OCI-LY7 (cell line): ENCODE data around the gene FBN3. TPM values are rescaled to one million over a fixed set of nuclear protein-coding genes. Genes with fewer than 3 reads are reported as not detected.

Experiments
- BruUV-seq: library from RNA; stranded (reverse); fragments of 400-500 nt; replicated peaks from 2 replicates; lab custom pipeline; 2021; lab: Mats Ljungman, UMichigan
- CTCF ChIA-PET: fragments of 300-600 bp; sonication (Branson Sonifier 250); formaldehyde crosslinking; loops from one replicate; lab custom pipeline; 2022; ENCODE audit warnings: antibody characterized with exemption; ENCODE audit not compliant: unreplicated experiment; lab: Charles Lee
- POLR2A ChIA-PET: fragments of 300-600 bp; sonication (Branson Sonifier 250); formaldehyde crosslinking; loops from one replicate; lab custom pipeline; 2022; ENCODE audit warnings: antibody characterized with exemption; lab: Charles Lee
- DNase-seq: peaks from one replicate; pipeline ENCODE4 v3.0.0-alpha.2; 2015; ENCODE audit warnings: low spot score
- H2AFZ ChIP-seq: fragments of 200-600 bp; sonication (generic), shearing (Covaris generic); 2 replicates; pipeline ENCODE4 v1.6.1; 2014; ENCODE audit warnings: mild to moderate bottlenecking, antibody characterized with exemption, low read length, moderate library complexity
- H3K27ac ChIP-seq: fragments of 200-600 bp; sonication (generic); 2 replicates; pipeline ENCODE4 v1.5.1; 2014; ENCODE audit warnings: mixed run types, low read depth, mild to moderate bottlenecking, moderate library complexity, low read length, inconsistent platforms; ENCODE audit not compliant: poor library complexity, severe bottlenecking
- H3K36me3 ChIP-seq: fragments of 200-600 bp; sonication (generic); 2 replicates; pipeline ENCODE4 v1.6.1; 2014; ENCODE audit warnings: mild to moderate bottlenecking, antibody characterized with exemption, low read length, moderate library complexity, mixed read lengths; ENCODE audit not compliant: insufficient read depth
- H3K4me1 ChIP-seq: fragments of 200-600 bp; sonication (generic); 2 replicates; pipeline ENCODE4 v1.5.1; 2014; ENCODE audit warnings: mild to moderate bottlenecking, low read length; ENCODE audit not compliant: insufficient read depth, poor library complexity, severe bottlenecking
- H3K4me2 ChIP-seq: fragments of 200-600 bp; sonication (generic); 2 replicates; pipeline ENCODE4 v1.6.1; 2014; ENCODE audit warnings: mild to moderate bottlenecking, low read length
- H3K4me3 ChIP-seq: fragments of 200-600 bp; sonication (generic); 2 replicates; pipeline ENCODE4 v1.5.1; 2014; ENCODE audit warnings: mild to moderate bottlenecking, low read depth, low read length; ENCODE audit not compliant: poor library complexity, severe bottlenecking
- H3K79me2 ChIP-seq: fragments of 200-600 bp; sonication (generic); 2 replicates; pipeline ENCODE4 v1.6.1; 2016; ENCODE audit warnings: low read depth, mild to moderate bottlenecking, low read length, moderate library complexity, mixed read lengths; ENCODE audit not compliant: insufficient read depth
- H3K9me2 ChIP-seq: fragments of 200-600 bp; sonication (generic); 2 replicates; pipeline ENCODE4 v1.6.1; 2016; ENCODE audit warnings: mild to moderate bottlenecking, low read length, mixed read lengths; ENCODE audit not compliant: insufficient read depth
- H3K9me3 ChIP-seq: fragments of 200-600 bp; sonication (generic); 2 replicates; pipeline ENCODE4 v1.6.1; 2014; ENCODE audit warnings: mild to moderate bottlenecking, mixed run types, low read length, mixed read lengths
- H4K20me1 ChIP-seq: fragments of 200-600 bp; sonication (generic); 2 replicates; pipeline ENCODE4 v1.6.1; 2014; ENCODE audit warnings: mild to moderate bottlenecking, antibody characterized with exemption, low read length, moderate library complexity, mixed read lengths; ENCODE audit not compliant: insufficient read depth
- EZH2phosphoT487 ChIP-seq: fragments of 200-600 bp; sonication (generic); IDR thresholded peaks from 2 replicates; pipeline ENCODE4 v1.6.1; 2018; ENCODE audit warnings: low read depth, borderline replicate concordance, mild to moderate bottlenecking, mixed run types, antibody characterized with exemption, low read length, moderate library complexity, mixed read lengths
- intact Hi-C: fragments of 100-400 bp; cut with micrococcal nuclease; formaldehyde crosslinking; loops from one replicate; pipeline ENCODE4 v1.10.0; 2022; ENCODE audit not compliant: unreplicated experiment
- total RNA-seq, 2 experiments: library from RNA; depleted of rRNA in 1 of 2; stranded (reverse); fragments of >200 nt in 1 of 2; shearing (Covaris generic) in 1 of 2; gene quantifications; 2 replicates each; pipeline ENCODE4 v1.2.3, GENCODE V29; 2014 to 2022
- TF ChIP-seq, protein P1 (sequence below): fragments of 200-600 bp; sonication (generic); conservative IDR thresholded peaks from 2 replicates; pipeline ENCODE4 v1.5.1; 2014; ENCODE audit warnings: mild to moderate bottlenecking, antibody characterized with exemption, low read length, moderate library complexity, mixed read lengths

The FBN3 gene
- total RNA-seq, 2 experiments from 2014 or later: not detected

DNA sequence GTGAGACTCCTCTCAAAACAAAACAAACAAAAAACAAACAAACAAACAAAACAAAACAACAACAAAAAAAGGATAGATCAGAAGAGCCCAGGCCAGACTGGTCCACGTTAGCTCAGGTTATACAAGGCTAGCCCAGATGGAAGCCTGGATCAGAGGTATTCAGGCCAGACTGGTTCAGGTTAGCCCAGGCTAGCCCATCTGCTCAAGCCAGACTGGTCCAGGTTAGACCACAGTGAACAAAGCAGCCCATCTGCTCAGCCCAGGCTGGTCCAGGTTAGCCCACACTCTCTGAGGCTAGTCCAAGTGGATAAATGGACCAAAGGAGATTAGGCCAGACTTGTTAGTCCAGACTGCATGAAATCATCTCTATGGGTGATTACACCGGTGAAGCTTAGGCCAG lies 55.7 kb downstream of the FBN3 start:
- TF ChIP-seq, protein P1, sequence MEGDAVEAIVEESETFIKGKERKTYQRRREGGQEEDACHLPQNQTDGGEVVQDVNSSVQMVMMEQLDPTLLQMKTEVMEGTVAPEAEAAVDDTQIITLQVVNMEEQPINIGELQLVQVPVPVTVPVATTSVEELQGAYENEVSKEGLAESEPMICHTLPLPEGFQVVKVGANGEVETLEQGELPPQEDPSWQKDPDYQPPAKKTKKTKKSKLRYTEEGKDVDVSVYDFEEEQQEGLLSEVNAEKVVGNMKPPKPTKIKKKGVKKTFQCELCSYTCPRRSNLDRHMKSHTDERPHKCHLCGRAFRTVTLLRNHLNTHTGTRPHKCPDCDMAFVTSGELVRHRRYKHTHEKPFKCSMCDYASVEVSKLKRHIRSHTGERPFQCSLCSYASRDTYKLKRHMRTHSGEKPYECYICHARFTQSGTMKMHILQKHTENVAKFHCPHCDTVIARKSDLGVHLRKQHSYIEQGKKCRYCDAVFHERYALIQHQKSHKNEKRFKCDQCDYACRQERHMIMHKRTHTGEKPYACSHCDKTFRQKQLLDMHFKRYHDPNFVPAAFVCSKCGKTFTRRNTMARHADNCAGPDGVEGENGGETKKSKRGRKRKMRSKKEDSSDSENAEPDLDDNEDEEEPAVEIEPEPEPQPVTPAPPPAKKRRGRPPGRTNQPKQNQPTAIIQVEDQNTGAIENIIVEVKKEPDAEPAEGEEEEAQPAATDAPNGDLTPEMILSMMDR: no peak
- no peak for TF ChIP-seq EZH2phosphoT487
- no peak for DNase-seq
- no peaks in the 10 kb centered on the region for H3K9me2 ChIP-seq
- POLR2A ChIA-PET: no interaction called here
- CTCF ChIA-PET: interaction anchor here (0.9 kb wide), 1 partner anchor 62 kb away, joined by 3 read pairs; no protein-coding TSS in a partner anchor
- H3K27ac ChIP-seq: no peak overlapping the region
- H4K20me1 ChIP-seq: no peaks in the 10 kb centered on the region
- no peaks in the 10 kb centered on the region for H3K79me2 ChIP-seq
- H3K4me2 ChIP-seq: no peak overlapping the region
- no peaks in the 10 kb centered on the region for H3K4me1 ChIP-seq
- no peak overlapping the region for H2AFZ ChIP-seq
- peaks cover 17% of the 10 kb centered on the region for H3K9me3 ChIP-seq
- H3K4me3 ChIP-seq: no peak overlapping the region
- intact Hi-C loops: loop anchor here (10.0 kb wide), 1 partner anchor 79 kb away; no protein-coding TSS in a partner anchor
- no peaks in the 10 kb centered on the region for H3K36me3 ChIP-seq
- BruUV-seq: no TSS peak

DNA sequence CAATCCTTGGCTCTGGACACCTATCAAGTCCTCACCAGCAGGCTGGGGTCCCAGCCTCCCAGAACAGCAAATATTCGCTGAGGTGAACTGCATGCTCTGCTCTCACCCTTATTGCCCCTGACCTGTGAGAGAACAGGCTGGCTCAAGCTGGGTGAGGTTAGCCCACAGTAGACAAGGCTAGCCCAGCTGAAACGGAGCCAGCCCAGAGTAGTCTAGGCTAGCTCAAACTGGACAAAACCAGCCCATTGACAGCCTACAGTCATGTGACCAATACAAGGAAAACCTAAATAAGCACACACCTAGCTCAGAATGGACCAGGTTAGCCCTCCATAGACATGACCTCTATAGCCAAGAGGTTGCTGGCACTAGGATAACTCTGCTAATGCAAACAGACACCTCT lies 58.4 kb downstream of the FBN3 start:
- DNase-seq: no peak
- no peak overlapping the region for H2AFZ ChIP-seq
- no peaks in the 10 kb centered on the region for H3K36me3 ChIP-seq
- no peaks in the 10 kb centered on the region for H3K9me2 ChIP-seq
- H3K4me3 ChIP-seq: no peak overlapping the region
- ChIA-PET CTCF (no interaction called here), POLR2A (no interaction called here)
- H4K20me1 ChIP-seq: no peaks in the 10 kb centered on the region
- H3K4me1 ChIP-seq: no peaks in the 10 kb centered on the region
- BruUV-seq: no TSS peak
- H3K9me3 ChIP-seq: peaks cover 9% of the 10 kb centered on the region
- no peak overlapping the region for H3K4me2 ChIP-seq
- intact Hi-C loops: loop anchor here (10.0 kb wide), 1 partner anchor 76 kb away; no protein-coding TSS in a partner anchor
- no peaks in the 10 kb centered on the region for H3K79me2 ChIP-seq
- no peak for TF ChIP-seq EZH2phosphoT487
- TF ChIP-seq, protein P1: no peak
- H3K27ac ChIP-seq: no peak overlapping the region
